ENCODE data around the gene BDKRB2. TPM values are rescaled to one million over a fixed set of nuclear protein-coding genes. Genes with fewer than 3 reads are reported as not detected.

The BDKRB2 gene
- polyA plus RNA-seq (2011; rRNA removed) (21.6 and 26.6 TPM in 2 replicates), polyA plus RNA-seq (2017; fragmentation: RNase III; extraction: RNeasy Plus Mini Kit Qiagen cat#74134 plus additional on column Dnase treatment) (12.1 to 19.6 TPM (median 13.9 TPM) in 3 replicates), polyA minus RNA-seq (2011; rRNA and poly(A)+ RNA removed) (66.9 and 71.1 TPM in 2 replicates)
- 7.2 and 9.5 TPM in 2 replicates for polyA plus RNA-seq (2012; cell fraction: cytosol; rRNA removed)
- polyA plus RNA-seq (2012; cell fraction: nucleus; rRNA removed) = 11.9 and 13.6 TPM in 2 replicates

GRCh38 chr14:96204151-96205058 lies at the start of gene BDKRB2:
Gene BDKRB2, plus strand, starts transcription at chr14:96204839. Its CDS starts 32,269 bp downstream, at chr14:96237108.
- DNase-seq (ENCODE audit: low read depth in 1 of 2, low spot score in 1 of 2) (peak; percentile 76 to 94), ATAC-seq (peak; percentile 94 to 96), FAIRE-seq (no peak)
- Histone ChIP-seq H3K4me3 (peak within 1 kb of the TSS; percentile 76), H3K9me3 (no peaks in the 10 kb centered on the region), H3K27ac (peak within 1 kb of the TSS; percentile 85 to 88), H3K4me2 (peak within 1 kb of the TSS; percentile 90), H3K4me1 (peaks cover 40% of the 10 kb centered on the region)
- POLR2A ChIA-PET = interaction anchor here (0.8 to 1.2 kb wide), 3 partner anchors 42 to 104 kb away, joined by 3 to 5 read pairs (median 4); no protein-coding TSS in a partner anchor
- WGBS (ENCODE audit: missing lambda C conversion rate) = 65% methylated on average over 22 of the region's 41 CpGs
- CTCF ChIA-PET = interaction anchor here (0.8 to 3.2 kb wide), 9 partner anchors 9 to 104 kb away, joined by 3 to 18 read pairs (median 4); no protein-coding TSS in a partner anchor
- TF ChIP-seq RCOR1 (IDR thresholded peaks at IDR 0.05; ENCODE audit: low read depth, low read length) = no peak
- TF ChIP-seq ZC3H11A (IDR thresholded peaks at IDR 0.05) = no peak
- peak in 1 of 2 experiments; percentile 43; a peak in 2 of 5 replicates for TF ChIP-seq EP300 (IDR thresholded peaks at IDR 0.05)
- peak; percentile 43 for TF ChIP-seq POLR2A (IDR thresholded peaks at IDR 0.05; ENCODE audit: low read length)
- no peak for TF ChIP-seq REST (IDR thresholded peaks at IDR 0.05)
- TF ChIP-seq MAZ (IDR thresholded peaks at IDR 0.05; ENCODE audit: borderline replicate concordance, low read depth, low read length) = no peak
- TF ChIP-seq EHF (CRISPR knock-in tag; IDR thresholded peaks at IDR 0.05) = no peak
- TF ChIP-seq FOSB (CRISPR knock-in tag; IDR thresholded peaks at IDR 0.05) = no peak
- TF ChIP-seq EHMT2 (IDR thresholded peaks at IDR 0.05; ENCODE audit: low read depth) = no peak
- no peak for TF ChIP-seq RFX5 (IDR thresholded peaks at IDR 0.05)
- no peak for TF ChIP-seq HEYL (CRISPR knock-in tag; IDR thresholded peaks at IDR 0.05)
- TF ChIP-seq ZNF302 (CRISPR knock-in tag; IDR thresholded peaks at IDR 0.05) = no peak
- no peak for TF ChIP-seq CHD2 (IDR thresholded peaks at IDR 0.05; ENCODE audit: low read length, partially characterized antibody)
- TF ChIP-seq CBX2 (IDR thresholded peaks at IDR 0.05; ENCODE audit: borderline replicate concordance, low read depth) = no peak
- TF ChIP-seq, protein P1, sequence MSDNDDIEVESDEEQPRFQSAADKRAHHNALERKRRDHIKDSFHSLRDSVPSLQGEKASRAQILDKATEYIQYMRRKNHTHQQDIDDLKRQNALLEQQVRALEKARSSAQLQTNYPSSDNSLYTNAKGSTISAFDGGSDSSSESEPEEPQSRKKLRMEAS (IDR thresholded peaks at IDR 0.05) = peak; percentile 53
- no peak for TF ChIP-seq ZFP36 (IDR thresholded peaks at IDR 0.05; ENCODE audit: borderline replicate concordance, partially characterized antibody)
- peak; percentile 33; the same call in 1 of the 2 replicates for TF ChIP-seq GATA3 (IDR thresholded peaks at IDR 0.05; ENCODE audit: borderline replicate concordance)
- no peak for TF ChIP-seq HOXA7 (CRISPR knock-in tag; IDR thresholded peaks at IDR 0.05)
- no peak for TF ChIP-seq CBX8 (IDR thresholded peaks at IDR 0.05)
- TF ChIP-seq ESRRA (IDR thresholded peaks at IDR 0.05; ENCODE audit: borderline replicate concordance, low read length) = no peak
- TF ChIP-seq, protein P2, sequence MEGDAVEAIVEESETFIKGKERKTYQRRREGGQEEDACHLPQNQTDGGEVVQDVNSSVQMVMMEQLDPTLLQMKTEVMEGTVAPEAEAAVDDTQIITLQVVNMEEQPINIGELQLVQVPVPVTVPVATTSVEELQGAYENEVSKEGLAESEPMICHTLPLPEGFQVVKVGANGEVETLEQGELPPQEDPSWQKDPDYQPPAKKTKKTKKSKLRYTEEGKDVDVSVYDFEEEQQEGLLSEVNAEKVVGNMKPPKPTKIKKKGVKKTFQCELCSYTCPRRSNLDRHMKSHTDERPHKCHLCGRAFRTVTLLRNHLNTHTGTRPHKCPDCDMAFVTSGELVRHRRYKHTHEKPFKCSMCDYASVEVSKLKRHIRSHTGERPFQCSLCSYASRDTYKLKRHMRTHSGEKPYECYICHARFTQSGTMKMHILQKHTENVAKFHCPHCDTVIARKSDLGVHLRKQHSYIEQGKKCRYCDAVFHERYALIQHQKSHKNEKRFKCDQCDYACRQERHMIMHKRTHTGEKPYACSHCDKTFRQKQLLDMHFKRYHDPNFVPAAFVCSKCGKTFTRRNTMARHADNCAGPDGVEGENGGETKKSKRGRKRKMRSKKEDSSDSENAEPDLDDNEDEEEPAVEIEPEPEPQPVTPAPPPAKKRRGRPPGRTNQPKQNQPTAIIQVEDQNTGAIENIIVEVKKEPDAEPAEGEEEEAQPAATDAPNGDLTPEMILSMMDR (IDR thresholded peaks at IDR 0.05) = no peak
- TF ChIP-seq, protein P3, sequence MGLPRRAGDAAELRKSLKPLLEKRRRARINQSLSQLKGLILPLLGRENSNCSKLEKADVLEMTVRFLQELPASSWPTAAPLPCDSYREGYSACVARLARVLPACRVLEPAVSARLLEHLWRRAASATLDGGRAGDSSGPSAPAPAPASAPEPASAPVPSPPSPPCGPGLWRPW (IDR thresholded peaks at IDR 0.05) = no peak
- no peak for TF ChIP-seq TP53 (CRISPR knock-in tag; IDR thresholded peaks at IDR 0.05)
- TF ChIP-seq HOXB13 (CRISPR knock-in tag; IDR thresholded peaks at IDR 0.05; ENCODE audit: low read depth) = no peak
- no peak for TF ChIP-seq NFE2L2 (conservative IDR thresholded peaks at IDR 0.05; ENCODE audit: low read length)
- TF ChIP-seq, protein P4, sequence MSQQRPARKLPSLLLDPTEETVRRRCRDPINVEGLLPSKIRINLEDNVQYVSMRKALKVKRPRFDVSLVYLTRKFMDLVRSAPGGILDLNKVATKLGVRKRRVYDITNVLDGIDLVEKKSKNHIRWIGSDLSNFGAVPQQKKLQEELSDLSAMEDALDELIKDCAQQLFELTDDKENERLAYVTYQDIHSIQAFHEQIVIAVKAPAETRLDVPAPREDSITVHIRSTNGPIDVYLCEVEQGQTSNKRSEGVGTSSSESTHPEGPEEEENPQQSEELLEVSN (IDR thresholded peaks at IDR 0.05; ENCODE audit: borderline replicate concordance, low read depth) = 0 out of 2 replicates have a peak, but pooled peaks have one; percentile 19
- peak; percentile 76 for TF ChIP-seq PBX3 (IDR thresholded peaks at IDR 0.05)
- no peak for TF ChIP-seq ZSCAN20 (CRISPR knock-in tag; IDR thresholded peaks at IDR 0.05)
- no peak for TF ChIP-seq MYC (IDR thresholded peaks at IDR 0.05; ENCODE audit: borderline replicate concordance, low read length)
- no peak for TF ChIP-seq HOXB5 (CRISPR knock-in tag; IDR thresholded peaks at IDR 0.05)
- TF ChIP-seq SMC3 (IDR thresholded peaks at IDR 0.05) = peak; percentile 39; the same call in 1 of the 3 replicates
